ENCODE data around the gene VEGFD.

GRCh38 chrX:15404401-15405096, 20.3 kb upstream of the VEGFD start:
- no peak for TF ChIP-seq CTCF (IDR thresholded peaks at IDR 0.05; ENCODE audit: low read depth, low read length)
- peak; percentile 28; the same call in 1 of the 2 replicates for TF ChIP-seq MAX (IDR thresholded peaks at IDR 0.05; ENCODE audit: low read depth, low read length)
- TF ChIP-seq POLR2A (IDR thresholded peaks at IDR 0.05; ENCODE audit: extremely low read depth, insufficient read length) = no peak
- no peak for TF ChIP-seq MYC (IDR thresholded peaks at IDR 0.05; ENCODE audit: low read depth, low read length)

Measured in NB4 (cell line).